GM12878 (cell line): ENCODE measurements around the gene RALGPS1. TPM values are rescaled to one million over a fixed set of nuclear protein-coding genes. Genes with fewer than 3 reads are reported as not detected.
A peak's percentile ranks its signal among the peaks of the same experiment; 100 is the strongest.

Experiments
- ATAC-seq: fragments of 200-7000 bp; cut with Tn5 transposase; 3 replicates; pipeline ENCODE4 v1.9.1; 2020; ENCODE audit warnings: mild to moderate bottlenecking, moderate library complexity
- BruUV-seq: library from RNA; stranded (reverse); fragments of 400-500 nt; replicated peaks from 2 replicates; lab custom pipeline; 2021; lab: Mats Ljungman, UMichigan
- CTCF ChIA-PET: fragments of 300-600 bp; sonication (Branson Sonifier 250); formaldehyde crosslinking; extraction: SDS; loops from one replicate; lab custom pipeline; 2021; ENCODE audit warnings: inconsistent platforms; lab: Yijun Ruan, JAX
- POLR2A ChIA-PET: fragments of 350-600 bp; formaldehyde crosslinking; extraction: SDS; loops from one replicate; lab custom pipeline; 2021; ENCODE audit warnings: inconsistent platforms; lab: Charles Lee
- RAD21 ChIA-PET: fragments of 300-600 bp; sonication (Branson Sonifier 250); formaldehyde crosslinking; loops from one replicate; lab custom pipeline; 2023; ENCODE audit warnings: antibody characterized with exemption; ENCODE audit not compliant: unreplicated experiment; lab: Charles Lee
- SMC1A ChIA-PET: fragments of 300-600 bp; sonication (Branson Sonifier 250); formaldehyde crosslinking; loops from one replicate; lab custom pipeline; 2023; ENCODE audit not compliant: unreplicated experiment, uncharacterized antibody; lab: Charles Lee
- DNase-seq: peaks from one replicate; pipeline ENCODE4 v3.0.0-alpha.2; 2011; ENCODE audit warnings: low read depth, low spot score
- FAIRE-seq: peaks from 3 replicates; lab custom pipeline; 2011; peaks lifted over from hg19 to GRCh38; lab: Jason Lieb, UNC
- H2AFZ ChIP-seq: 2 replicates; pipeline ENCODE4 v1.6.0; 2011; ENCODE audit warnings: low read depth, low read length, control low read depth; ENCODE audit not compliant: control insufficient read depth
- H3K27ac ChIP-seq: 2 replicates; pipeline ENCODE4 v1.5.1; 2011; ENCODE audit warnings: control low read depth; ENCODE audit not compliant: control insufficient read depth, insufficient read depth
- H3K27me3 ChIP-seq, 2 experiments: replicated peaks in 1 of 2; 2 replicates each; pipeline versions ENCODE4 v1.6.0 to v1.6.1; 2011; ENCODE audit warnings: low read length in 1 of 2; ENCODE audit not compliant: control insufficient read depth in 2 of 2, insufficient read depth in 2 of 2
- H3K36me3 ChIP-seq, 2 experiments: 2 replicates each; pipeline ENCODE4 v1.5.1; 2011; ENCODE audit warnings: low read length in 1 of 2; ENCODE audit not compliant: control insufficient read depth in 2 of 2, insufficient read depth in 2 of 2
- H3K4me1 ChIP-seq: 2 replicates; pipeline ENCODE4 v1.6.1; 2011; ENCODE audit warnings: mild to moderate bottlenecking, low read length, moderate library complexity, mixed read lengths; ENCODE audit not compliant: control insufficient read depth, insufficient read depth
- H3K4me2 ChIP-seq: 2 replicates; pipeline ENCODE4 v1.6.0; 2011; ENCODE audit warnings: control low read depth; ENCODE audit not compliant: control insufficient read depth, insufficient read depth
- H3K4me3 ChIP-seq: fragments of 200-600 bp; sonication (generic); 2 replicates; pipeline ENCODE4 v1.5.1; 2016
- H3K79me2 ChIP-seq: 2 replicates; pipeline ENCODE4 v1.6.0; 2011; ENCODE audit warnings: low read length; ENCODE audit not compliant: control insufficient read depth, insufficient read depth
- H3K9ac ChIP-seq: 2 replicates; pipeline ENCODE4 v1.8.0; 2011; ENCODE audit warnings: low read length, control low read depth, mixed read lengths; ENCODE audit not compliant: control insufficient read depth, insufficient read depth
- H3K9me3 ChIP-seq: replicated peaks from 3 replicates; pipeline ENCODE4 v1.5.1; 2011; ENCODE audit warnings: mild to moderate bottlenecking, low read length; ENCODE audit not compliant: control insufficient read depth, insufficient read depth
- H4K20me1 ChIP-seq: 2 replicates; pipeline ENCODE4 v1.6.0; 2011; ENCODE audit not compliant: control insufficient read depth, insufficient read depth
- BMI1 ChIP-seq: fragments of 450-650 bp; IDR thresholded peaks from 2 replicates; pipeline ENCODE4 v1.6.1; 2016; ENCODE audit warnings: mild to moderate bottlenecking, moderate library complexity, borderline replicate concordance
- CTCF ChIP-seq, 3 experiments: IDR thresholded peaks in 2 of 3; conservative IDR thresholded peaks in 1 of 3; 2 replicates each; pipeline ENCODE4 v1.5.1; 2011; ENCODE audit warnings: low read depth in 3 of 3, low read length in 3 of 3, mild to moderate bottlenecking in 3 of 3, control low read depth in 2 of 3, moderate library complexity in 2 of 3, inconsistent platforms in 1 of 3, mixed read lengths in 1 of 3; ENCODE audit not compliant: control insufficient read depth in 2 of 3, insufficient read depth in 1 of 3; ENCODE audit errors: extremely low read depth in 1 of 3
- MYC ChIP-seq: IDR thresholded peaks from 2 replicates; pipeline ENCODE4 v1.6.1; 2011; ENCODE audit warnings: mild to moderate bottlenecking, low read length, moderate library complexity, inconsistent platforms; ENCODE audit not compliant: insufficient read depth, insufficient replicate concordance, insufficient read length, severe bottlenecking
- WGBS: methylation state at CpG from one replicate; pipeline ENCODE4 v1.1.6; 2016; ENCODE audit warnings: low lambda C conversion rate; ENCODE audit not compliant: insufficient replicate concordance, insufficient coverage; ENCODE audit errors: missing lambda C conversion rate; 5-methylcytosine and 5-hydroxymethylcytosine counted together
- in situ Hi-C: fragments of 300-500 bp; cut with MboI; formaldehyde crosslinking; loops from 9 replicates; pipeline ENCODE4 v1.14.3; 2018; ENCODE audit warnings: mixed read lengths
- intact Hi-C: fragments of 100-400 bp; cut with micrococcal nuclease; formaldehyde crosslinking; loops from one replicate; pipeline ENCODE4 v1.14.2; 2022; ENCODE audit not compliant: unreplicated experiment
- polyA plus RNA-seq, 11 experiments: library from polyadenylated mRNA; depleted of rRNA in 4 of 11; unstranded in 6 of 11; stranded (reverse) in 5 of 11; fragments of >200 nt; fragmentation: Nextera tagmentation in 4 of 11; fragmentation: Illumina TruSeq in 1 of 11; extraction: Ambion mirVana in 4 of 11; extraction: Trizol in 1 of 11; gene quantifications; 1 replicate in 1 of 11; 2 replicates in 10 of 11; pipeline versions ENCODE4 v1.2.1 to v1.2.3, GENCODE V29; 2011 to 2016; ENCODE audit warnings: inconsistent platforms in 2 of 11, missing spikeins in 2 of 11, low read depth in 1 of 11
- total RNA-seq, 4 experiments: library from RNA; depleted of rRNA in 3 of 4; stranded (reverse); fragments of >200 nt in 3 of 4; fragmentation: Illumina TruSeq in 1 of 4; extraction: Trizol in 1 of 4; gene quantifications; 2 replicates each; pipeline versions ENCODE4 v1.2.1 to v1.2.3, GENCODE V29; 2013 to 2021

RALGPS1 gene
- total and polyA plus RNA-seq, 10 of the 15 experiments (the other 5 are each of a cell fraction or from before 2014, with no cell fraction given): 0.13 to 5.6 (median 2.7) TPM

- TF ChIP-seq MYC (no peak), BMI1 (no peak), CTCF (IDR thresholded peaks at IDR 0.05 in 2 of 3, conservative IDR thresholded peaks at IDR 0.05 in 1 of 3; ENCODE audit: control insufficient read depth in 2 of 3, extremely low read depth in 1 of 3, insufficient read depth in 1 of 3, low read depth in 3 of 3, low read length in 3 of 3) (peak in 2 of 3 experiments; percentile 8 to 17; a peak in 2 of 6 replicates)
- in situ Hi-C loops: no loop called here
- Histone ChIP-seq H3K9me3 (no peaks in the 10 kb centered on the region), H3K4me2 (no peak overlapping the region), H2AFZ (no peak overlapping the region), H3K27ac (no peak overlapping the region), H3K4me1 (no peaks in the 10 kb centered on the region), H3K79me2 (no peaks in the 10 kb centered on the region), H3K27me3 (no peaks in the 10 kb centered on the region), H4K20me1 (no peaks in the 10 kb centered on the region), H3K36me3 (no peaks in the 10 kb centered on the region), H3K4me3 (no peak overlapping the region), H3K9ac (no peak overlapping the region)
- CTCF ChIA-PET: interaction anchor here (0.7 to 1.6 kb wide), 7 partner anchors 10 to 530 kb away, joined by 3 to 9 read pairs (median 3); partner anchors contain the start of gene TOR2A
- WGBS: 49% methylated on average over 7 of the region's 7 CpGs
- BruUV-seq: no TSS peak
- ATAC-seq (no peak), DNase-seq (no peak), FAIRE-seq (no peak)
- intact Hi-C loops: no loop called here
- SMC1A ChIA-PET: no interaction called here
- RAD21 ChIA-PET: interaction anchor here (1.0 to 1.1 kb wide), 2 partner anchors 20 to 257 kb away, joined by 3 to 4 read pairs; no protein-coding TSS in a partner anchor
- POLR2A ChIA-PET: no interaction called here
Observed at GRCh38 chr9:127204771-127205470, 290.3 kb downstream of the RALGPS1 start.
